HG03520 (cell line): ENCODE results near the gene ZNF281.
"Not testable (repeated sequence)": the region's sequence is repeated elsewhere in the genome, so short reads cannot be mapped to it uniquely, and the experiment has no call there.

ENCODE experiments used
- ATAC-seq: cut with Tn5 transposase; IDR thresholded peaks from one replicate; pipeline ENCODE4 v1.9.1; 2021; ENCODE audit warnings: mild to moderate bottlenecking, moderate library complexity; ENCODE audit not compliant: unreplicated experiment

Gene ZNF281

GRCh38 chr1:200409761-200410565 lies at the start of gene ZNF281:
Gene ZNF281, minus strand, starts transcription at chr1:200410036. Its CDS starts 331 bp downstream, at chr1:200409705.
- ATAC-seq = peak; percentile 95

- no peak for ATAC-seq
Measured at GRCh38 chr1:200458780-200459179, 48.9 kb upstream of the ZNF281 start.

GRCh38 chr1:200457810-200458209 lies 48.0 kb upstream of the ZNF281 start:
- no peak for ATAC-seq

GRCh38 chr1:200454425-200454824 lies 44.6 kb upstream of the ZNF281 start:
- ATAC-seq = no peak

- ATAC-seq = no peak
Measured at GRCh38 chr1:200453553-200453905, 43.7 kb upstream of the ZNF281 start.

- ATAC-seq = no peak
Measured at GRCh38 chr1:200452850-200453552, 43.2 kb upstream of the ZNF281 start.

GRCh38 chr1:200448034-200448762 lies 38.4 kb upstream of the ZNF281 start:
- ATAC-seq = peak; percentile 88

GRCh38 chr1:200445213-200445612 lies 35.4 kb upstream of the ZNF281 start:
- no peak for ATAC-seq

GRCh38 chr1:200444478-200444877 lies 34.6 kb upstream of the ZNF281 start:
- no peak for ATAC-seq

- ATAC-seq = no peak
Measured at GRCh38 chr1:200443860-200444259, 34.0 kb upstream of the ZNF281 start.

- no peak for ATAC-seq
Measured at GRCh38 chr1:200442537-200443156, 32.8 kb upstream of the ZNF281 start.

GRCh38 chr1:200442023-200442422 lies 32.2 kb upstream of the ZNF281 start:
- no peak for ATAC-seq

- ATAC-seq = no peak
Measured at GRCh38 chr1:200438911-200439310, 29.1 kb upstream of the ZNF281 start.

- not testable (repeated sequence) for ATAC-seq
Measured at GRCh38 chr1:200438413-200438812, 28.6 kb upstream of the ZNF281 start.

- no peak for ATAC-seq
Measured at GRCh38 chr1:200437556-200438203, 27.8 kb upstream of the ZNF281 start.

GRCh38 chr1:200437088-200437487 lies 27.3 kb upstream of the ZNF281 start:
- no peak for ATAC-seq

- ATAC-seq = no peak
Measured at GRCh38 chr1:200436436-200436835, 26.6 kb upstream of the ZNF281 start.

GRCh38 chr1:200435200-200435780 lies 25.5 kb upstream of the ZNF281 start:
- ATAC-seq = no peak

- ATAC-seq = no peak
Measured at GRCh38 chr1:200433586-200433985, 23.8 kb upstream of the ZNF281 start.

GRCh38 chr1:200432586-200432985 lies 22.8 kb upstream of the ZNF281 start:
- no peak for ATAC-seq
